Thyroid gland (tissue), 4 donors: ENCODE results near the gene NADK2. TPM values are rescaled to one million over a fixed set of nuclear protein-coding genes. Genes with fewer than 3 reads are reported as not detected.

Experiments
- DNase-seq, 2 donors: peaks; one replicate each; pipeline ENCODE4 v3.0.0-alpha.2; 2019
- H3K27ac ChIP-seq, 3 donors: fragments of 200-600 bp; sonication (generic); 1 replicate in 2 of 3; 2 replicates in 1 of 3; pipeline ENCODE4 v1.5.1; 2016 to 2019; ENCODE audit warnings: mild to moderate bottlenecking in 1 of 3, moderate library complexity in 1 of 3
- H3K27me3 ChIP-seq: fragments of 200-600 bp; sonication (generic); one replicate; pipeline ENCODE4 v1.5.1; 2019
- H3K36me3 ChIP-seq, 2 donors: fragments of 200-600 bp; sonication (generic); one replicate each; pipeline ENCODE4 v1.5.1; 2016 to 2019
- H3K4me1 ChIP-seq, 2 donors: fragments of 200-600 bp; sonication (generic); one replicate each; pipeline ENCODE4 v1.5.1; 2017 to 2019
- H3K4me3 ChIP-seq, 3 donors: fragments of 200-600 bp; sonication (generic); replicated peaks in 1 of 3; 1 replicate in 2 of 3; 2 replicates in 1 of 3; pipeline ENCODE4 v1.5.1; 2016; ENCODE audit warnings: mild to moderate bottlenecking in 1 of 3
- H3K9me3 ChIP-seq: fragments of 200-600 bp; sonication (generic); one replicate; pipeline ENCODE4 v1.5.1; 2017
- CTCF ChIP-seq, 6 experiments: fragments of 200-600 bp in 3 of 6; fragments of 450-650 bp in 3 of 6; sonication (generic) in 3 of 6; IDR thresholded peaks; one replicate each; pipeline ENCODE4 v1.5.1; 2016 to 2019; ENCODE audit warnings: antibody characterized with exemption in 6 of 6, mild to moderate bottlenecking in 2 of 6, inconsistent platforms in 1 of 6, moderate library complexity in 1 of 6
- POLR2A ChIP-seq, 2 donors: fragments of 450-650 bp; IDR thresholded peaks; one replicate each; pipeline ENCODE4 v1.6.1; 2017; ENCODE audit warnings: antibody characterized with exemption in 2 of 2, mild to moderate bottlenecking in 2 of 2, moderate library complexity in 1 of 2
- WGBS, 2 donors: methylation state at CpG; one replicate each; pipeline ENCODE4 v1.1.5; 2017; 5-methylcytosine and 5-hydroxymethylcytosine counted together
- intact Hi-C: fragments of 100-400 bp; cut with DNase I; formaldehyde crosslinking; loops from one replicate; pipeline ENCODE4 v1.15.1; 2023
- total RNA-seq, 4 donors: library from RNA; depleted of rRNA; stranded (reverse); fragments of >200 nt; gene quantifications; one replicate each; pipeline ENCODE4 v1.2.3, GENCODE V29; 2016

NADK2 gene
- total RNA-seq, 4 donors from 2014 or later = 28.8 to 47.2 (median 44.4) TPM

GRCh38 chr5:36179950-36180349 is 61.8 kb downstream of the NADK2 start:
- Histone ChIP-seq H3K9me3 (no peaks in the 10 kb centered on the region), H3K27ac (no peak overlapping the region), H3K36me3 (peaks cover 0 to 4% of the 10 kb centered on the region in 2 donors), H3K27me3 (no peaks in the 10 kb centered on the region), H3K4me3 (no peak overlapping the region), H3K4me1 (no peaks in the 10 kb centered on the region)
- TF ChIP-seq POLR2A (IDR thresholded peaks at IDR 0.05) = no peak
- TF ChIP-seq CTCF (IDR thresholded peaks at IDR 0.05) = no peak
- 70 to 79% methylated on average over 4 of the region's 4 CpGs for WGBS, 2 donors
- DNase-seq = no peak
- intact Hi-C loops = loop anchor here (5.0 kb wide), 1 partner anchor 127 kb away; no protein-coding TSS in a partner anchor

GRCh38 chr5:36178524-36178890 is 63.2 kb downstream of the NADK2 start:
- H3K36me3 ChIP-seq = peaks cover 0 to 5% of the 10 kb centered on the region in 2 donors
- DNase-seq = no peak
- H3K27ac ChIP-seq = no peak overlapping the region
- no peaks in the 10 kb centered on the region for H3K4me1 ChIP-seq
- H3K4me3 ChIP-seq = no peak overlapping the region
- WGBS, 2 donors = 97% methylated on average over 3 of the region's 3 CpGs
- no peak for TF ChIP-seq CTCF (IDR thresholded peaks at IDR 0.05)
- TF ChIP-seq POLR2A (IDR thresholded peaks at IDR 0.05) = no peak
- H3K9me3 ChIP-seq = no peaks in the 10 kb centered on the region
- intact Hi-C loops = loop anchor here (5.0 kb wide), 1 partner anchor 129 kb away; no protein-coding TSS in a partner anchor
- no peaks in the 10 kb centered on the region for H3K27me3 ChIP-seq

GRCh38 chr5:36177715-36178523 is 63.8 kb downstream of the NADK2 start:
- WGBS, 2 donors = 65 to 67% methylated on average over 2 of the region's 2 CpGs
- intact Hi-C loops = loop anchor here (5.0 kb wide), 1 partner anchor 129 kb away; no protein-coding TSS in a partner anchor
- TF ChIP-seq CTCF (IDR thresholded peaks at IDR 0.05) = peak in 5 of 6 experiments; percentile 25 to 73 (median 64)
- no peak for TF ChIP-seq POLR2A (IDR thresholded peaks at IDR 0.05)
- H3K27me3 ChIP-seq = no peaks in the 10 kb centered on the region
- no peaks in the 10 kb centered on the region for H3K4me1 ChIP-seq
- H3K4me3 ChIP-seq = no peak overlapping the region
- H3K9me3 ChIP-seq = no peaks in the 10 kb centered on the region
- no peak overlapping the region for H3K27ac ChIP-seq
- DNase-seq = peak; percentile 15 to 16
- peaks cover 0 to 11% of the 10 kb centered on the region in 2 donors for H3K36me3 ChIP-seq

- Histone ChIP-seq H3K27me3 (no peaks in the 10 kb centered on the region), H3K27ac (no peak overlapping the region), H3K4me3 (no peak overlapping the region), H3K9me3 (no peaks in the 10 kb centered on the region), H3K36me3 (peaks cover 0 to 14% of the 10 kb centered on the region in 2 donors), H3K4me1 (no peaks in the 10 kb centered on the region)
- intact Hi-C loops = loop anchor here (5.0 kb wide), 1 partner anchor 130 kb away; no protein-coding TSS in a partner anchor
- TF ChIP-seq CTCF (IDR thresholded peaks at IDR 0.05) (no peak), POLR2A (IDR thresholded peaks at IDR 0.05) (no peak)
- no peak for DNase-seq
- 91 to 99% methylated on average over 2 of the region's 2 CpGs for WGBS, 2 donors
Measured at GRCh38 chr5:36177154-36177553, 64.6 kb downstream of the NADK2 start.

GRCh38 chr5:36175043-36175442 is 66.7 kb downstream of the NADK2 start:
- WGBS, 2 donors = 90 to 91% methylated on average over 5 of the region's 5 CpGs
- Histone ChIP-seq H3K27ac (no peak overlapping the region), H3K4me3 (no peak overlapping the region), H3K4me1 (no peaks in the 10 kb centered on the region), H3K9me3 (no peaks in the 10 kb centered on the region), H3K27me3 (no peaks in the 10 kb centered on the region), H3K36me3 (peaks cover 0 to 24% of the 10 kb centered on the region in 2 donors)
- DNase-seq = no peak
- no peak for TF ChIP-seq CTCF (IDR thresholded peaks at IDR 0.05)
- TF ChIP-seq POLR2A (IDR thresholded peaks at IDR 0.05) = no peak
- intact Hi-C loops = loop anchor here (5.0 kb wide), 1 partner anchor 132 kb away; no protein-coding TSS in a partner anchor
